Measurements from ENCODE around the gene POLG. TPM values are rescaled to one million over a fixed set of nuclear protein-coding genes. Genes with fewer than 3 reads are reported as not detected.

POLG gene
- 10 to 100 TPM; 55.3 to 60.2 TPM for total RNA-seq
- polyA plus RNA-seq (2013, experiment 1 of 2), result 39.6 TPM
- polyA plus RNA-seq (2013, experiment 2 of 2), result 40.7 TPM
- long read RNA-seq, experiment 1, full-length matches to known transcripts, result 1 of 18 reads
- long read RNA-seq, experiment 1, partial matches to known transcripts, result 11 of 18 reads
- long read RNA-seq, experiment 1, other reads (novel, unspliced or antisense), result 6 of 18 reads
- long read RNA-seq, experiment 2, full-length matches to known transcripts, result 42 of 78 reads
- long read RNA-seq, experiment 2, partial matches to known transcripts, result 18 of 78 reads
- long read RNA-seq, experiment 2, other reads (novel, unspliced or antisense), result 18 of 78 reads
- long read RNA-seq, experiment 3, full-length matches to known transcripts, result 105 of 144 reads
- long read RNA-seq, experiment 3, partial matches to known transcripts, result 19 of 144 reads
- long read RNA-seq, experiment 3, other reads (novel, unspliced or antisense), result 20 of 144 reads
- long read RNA-seq, experiment 4, partial matches to known transcripts, result 4 of 4 reads
- long read RNA-seq, experiment 4, other reads (novel, unspliced or antisense), result 0 of 4 reads

DNA sequence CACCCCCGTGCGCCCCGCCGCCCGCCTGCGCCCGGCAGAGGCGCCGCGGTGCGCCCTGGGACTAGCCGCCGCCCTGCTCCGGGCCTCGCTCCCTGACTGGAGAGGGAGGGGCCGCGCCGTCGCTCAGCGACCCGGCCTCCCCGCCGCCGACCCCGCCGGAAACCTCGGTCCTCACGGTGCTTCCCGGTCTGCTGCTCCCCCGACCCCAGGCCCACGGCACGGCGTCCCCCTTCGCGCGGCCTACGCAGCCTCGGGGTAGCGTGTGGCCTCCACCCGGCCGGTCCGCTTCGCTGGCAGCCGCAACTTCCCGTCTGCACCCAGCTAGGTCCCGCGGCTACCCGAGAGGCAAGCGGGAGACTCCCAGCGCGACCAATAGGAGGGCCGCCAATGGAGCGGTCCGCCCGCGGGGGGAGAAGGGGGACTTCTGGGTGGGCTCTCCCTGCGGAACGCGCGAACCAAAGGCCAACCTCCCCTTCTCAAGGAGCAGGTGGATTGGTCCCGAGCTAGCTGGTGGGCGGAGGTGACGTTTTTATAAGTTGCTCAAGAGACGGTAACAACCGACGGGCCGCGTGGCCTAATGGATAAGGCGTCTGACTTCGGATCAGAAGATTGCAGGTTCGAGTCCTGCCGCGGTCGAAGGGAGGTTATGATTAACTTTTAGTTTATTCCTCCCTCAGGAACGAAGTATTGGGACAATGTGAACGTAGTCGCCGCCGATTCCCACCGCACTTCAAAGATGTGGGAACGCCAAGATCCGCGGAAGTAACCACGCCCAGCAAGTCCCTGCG is at the start of gene POLG:
Gene POLG, minus strand, starts transcription at position 315 of the 788 bp plus-strand sequence. CDS start 1,070 bp downstream, outside the sequence.
- Mint-ChIP-seq H3K27me3 (ENCODE audit: insufficient read depth) (peaks cover 37% of the 10 kb centered on the region), H3K4me3 (peak within 1 kb of the TSS; percentile 79), H3K27ac (peak within 1 kb of the TSS; percentile 71), H3K4me1 (peaks cover 9% of the 10 kb centered on the region), H3K36me3 (ENCODE audit: low read depth) (peaks cover 31% of the 10 kb centered on the region), H3K9me3 (no peaks in the 10 kb centered on the region)
- TF ChIP-seq, protein P1, sequence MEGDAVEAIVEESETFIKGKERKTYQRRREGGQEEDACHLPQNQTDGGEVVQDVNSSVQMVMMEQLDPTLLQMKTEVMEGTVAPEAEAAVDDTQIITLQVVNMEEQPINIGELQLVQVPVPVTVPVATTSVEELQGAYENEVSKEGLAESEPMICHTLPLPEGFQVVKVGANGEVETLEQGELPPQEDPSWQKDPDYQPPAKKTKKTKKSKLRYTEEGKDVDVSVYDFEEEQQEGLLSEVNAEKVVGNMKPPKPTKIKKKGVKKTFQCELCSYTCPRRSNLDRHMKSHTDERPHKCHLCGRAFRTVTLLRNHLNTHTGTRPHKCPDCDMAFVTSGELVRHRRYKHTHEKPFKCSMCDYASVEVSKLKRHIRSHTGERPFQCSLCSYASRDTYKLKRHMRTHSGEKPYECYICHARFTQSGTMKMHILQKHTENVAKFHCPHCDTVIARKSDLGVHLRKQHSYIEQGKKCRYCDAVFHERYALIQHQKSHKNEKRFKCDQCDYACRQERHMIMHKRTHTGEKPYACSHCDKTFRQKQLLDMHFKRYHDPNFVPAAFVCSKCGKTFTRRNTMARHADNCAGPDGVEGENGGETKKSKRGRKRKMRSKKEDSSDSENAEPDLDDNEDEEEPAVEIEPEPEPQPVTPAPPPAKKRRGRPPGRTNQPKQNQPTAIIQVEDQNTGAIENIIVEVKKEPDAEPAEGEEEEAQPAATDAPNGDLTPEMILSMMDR (conservative IDR thresholded peaks at IDR 0.05), result peak; percentile 10
- Histone ChIP-seq H3K4me3 (ENCODE audit: low read length) (peak within 1 kb of the TSS; percentile 91), H3K9me3 (ENCODE audit: control insufficient read depth, low read length) (no peaks in the 10 kb centered on the region), H3K9ac (ENCODE audit: extremely low read depth, low read length, poor library complexity, severe bottlenecking) (peak within 1 kb of the TSS; percentile 65), H3K4me1 (ENCODE audit: control insufficient read depth, insufficient read depth, low read length) (peaks cover 16% of the 10 kb centered on the region), H3K27me3 (ENCODE audit: control insufficient read depth, insufficient read depth, low read length, poor library complexity, severe bottlenecking) (peaks cover 25% of the 10 kb centered on the region), H3K27ac (ENCODE audit: low read depth, low read length) (peak within 1 kb of the TSS; percentile 72), H3K36me3 (ENCODE audit: control insufficient read depth, insufficient read depth, low read length) (peaks cover 34% of the 10 kb centered on the region)
- DNase-seq, result peak; percentile 100
- 0 to 1% methylated on average over 33 to 85 of the region's 85 CpGs for WGBS, 2 experiments (ENCODE audit: insufficient coverage in 1 of 2, insufficient read length in 1 of 2)

DNA sequence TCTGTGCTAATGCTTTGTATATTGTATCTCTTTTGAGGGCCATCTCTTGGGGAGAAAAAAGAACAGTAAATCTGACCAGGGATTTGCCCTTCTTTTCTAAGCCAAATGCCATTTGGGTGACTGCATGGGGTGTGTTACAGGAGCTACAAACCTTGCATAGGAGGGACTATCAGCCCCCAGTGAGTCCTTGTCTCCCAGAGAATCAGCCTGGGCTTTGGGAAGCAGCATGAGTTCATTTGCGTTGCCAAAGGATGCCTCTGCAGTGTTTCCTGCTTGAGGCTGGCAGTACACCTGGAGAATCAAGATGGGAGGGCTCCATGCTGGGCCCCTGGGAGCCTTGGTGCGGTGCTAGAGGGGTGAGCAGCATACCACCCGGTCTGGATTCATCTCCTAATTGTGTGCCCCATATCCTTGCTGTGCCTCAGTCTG is 49.6 kb upstream of the POLG start:
- Mint-ChIP-seq H3K27me3 (ENCODE audit: insufficient read depth) (peaks cover 96% of the 10 kb centered on the region), H3K27ac (no peak overlapping the region), H3K36me3 (ENCODE audit: low read depth) (no peaks in the 10 kb centered on the region), H3K4me1 (peaks cover 4% of the 10 kb centered on the region), H3K4me3 (no peak overlapping the region), H3K9me3 (no peaks in the 10 kb centered on the region)
- H3K9ac ChIP-seq (ENCODE audit: extremely low read depth, low read length, poor library complexity, severe bottlenecking), result no peak overlapping the region
- no peaks in the 10 kb centered on the region for H3K4me1 ChIP-seq (ENCODE audit: control insufficient read depth, insufficient read depth, low read length)
- no peak overlapping the region for H3K4me3 ChIP-seq (ENCODE audit: low read length)
- no peaks in the 10 kb centered on the region for H3K9me3 ChIP-seq (ENCODE audit: control insufficient read depth, low read length)
- 47 to 83% methylated on average over 3 of the region's 3 CpGs for WGBS, 2 experiments (ENCODE audit: insufficient coverage in 1 of 2, insufficient read length in 1 of 2)
- TF ChIP-seq, protein P1 (conservative IDR thresholded peaks at IDR 0.05), result no peak
- peak; percentile 52 for DNase-seq
- H3K36me3 ChIP-seq (ENCODE audit: control insufficient read depth, insufficient read depth, low read length), result no peaks in the 10 kb centered on the region
- peaks cover 97% of the 10 kb centered on the region for H3K27me3 ChIP-seq (ENCODE audit: control insufficient read depth, insufficient read depth, low read length, poor library complexity, severe bottlenecking)
- peak overlapping the region; percentile 55 for H3K27ac ChIP-seq (ENCODE audit: low read depth, low read length)

DNA sequence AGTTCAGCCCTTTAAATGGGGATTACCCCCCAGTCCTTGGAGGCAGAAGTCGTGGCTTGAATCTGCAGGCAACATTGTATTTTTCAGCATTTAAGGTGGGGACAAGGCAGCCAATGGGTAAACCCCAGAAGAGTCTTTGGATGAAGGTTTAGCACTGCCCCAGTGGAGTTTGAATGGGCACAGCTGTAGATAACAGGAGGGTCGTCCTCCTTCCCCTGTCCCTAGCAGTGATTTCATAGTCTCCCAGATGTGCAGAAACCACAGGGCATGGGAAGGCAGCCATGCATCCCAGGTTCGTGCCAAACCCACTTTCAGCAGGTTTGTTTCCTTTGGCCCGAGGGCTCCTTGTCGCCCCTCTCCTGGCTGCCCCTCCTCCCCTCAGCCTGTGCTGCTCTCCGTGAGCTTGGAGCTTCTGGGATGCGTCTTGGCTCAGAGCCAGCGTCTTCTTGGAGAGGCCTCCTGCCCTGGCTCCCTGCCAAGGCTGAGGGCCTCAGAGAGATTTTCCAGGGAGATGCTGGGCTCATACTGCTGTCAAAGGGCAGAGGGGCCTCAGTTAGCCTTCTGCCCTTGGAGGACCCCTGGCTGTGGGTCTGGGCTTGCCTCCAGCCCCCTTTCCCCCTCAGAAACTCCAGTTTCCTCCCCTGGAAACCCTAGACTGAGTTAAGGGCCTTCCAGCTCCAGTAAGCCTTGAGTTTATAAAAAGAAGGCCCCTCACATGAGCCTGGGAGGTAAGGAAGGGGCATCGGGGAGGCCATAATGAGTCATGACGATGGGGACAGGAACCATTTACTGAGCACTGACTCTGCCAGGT is 48.9 kb upstream of the POLG start:
- no peaks in the 10 kb centered on the region for H3K4me1 Mint-ChIP-seq
- TF ChIP-seq, protein P1 (conservative IDR thresholded peaks at IDR 0.05), result no peak
- WGBS, 2 experiments (ENCODE audit: insufficient coverage in 1 of 2, insufficient read length in 1 of 2), result 53 to 54% methylated on average over 9 to 10 of the region's 10 CpGs
- H3K36me3 Mint-ChIP-seq (ENCODE audit: low read depth), result no peaks in the 10 kb centered on the region
- Histone ChIP-seq H3K27me3 (ENCODE audit: control insufficient read depth, insufficient read depth, low read length, poor library complexity, severe bottlenecking) (peaks cover 97% of the 10 kb centered on the region), H3K27ac (ENCODE audit: low read depth, low read length) (peak overlapping the region; percentile 55), H3K4me1 (ENCODE audit: control insufficient read depth, insufficient read depth, low read length) (no peaks in the 10 kb centered on the region), H3K4me3 (ENCODE audit: low read length) (no peak overlapping the region), H3K36me3 (ENCODE audit: control insufficient read depth, insufficient read depth, low read length) (no peaks in the 10 kb centered on the region), H3K9me3 (ENCODE audit: control insufficient read depth, low read length) (no peaks in the 10 kb centered on the region), H3K9ac (ENCODE audit: extremely low read depth, low read length, poor library complexity, severe bottlenecking) (no peak overlapping the region)
- peaks cover 96% of the 10 kb centered on the region for H3K27me3 Mint-ChIP-seq (ENCODE audit: insufficient read depth)
- DNase-seq, result peak; percentile 53
- H3K9me3 Mint-ChIP-seq, result no peaks in the 10 kb centered on the region
- H3K4me3 Mint-ChIP-seq, result no peak overlapping the region
- H3K27ac Mint-ChIP-seq, result no peak overlapping the region
